CD8-positive, alpha-beta memory T cell (primary cell): Measurements from ENCODE around the gene SLC10A3. TPM values are rescaled to one million over a fixed set of nuclear protein-coding genes. Genes with fewer than 3 reads are reported as not detected.

ENCODE experiments used
- CTCF ChIA-PET: fragments of 350-600 bp; sonication (Branson Sonifier 250); formaldehyde crosslinking; loops from one replicate; lab custom pipeline; 2021; ENCODE audit warnings: antibody characterized with exemption; lab: Charles Lee
- POLR2A ChIA-PET: fragments of 350-600 bp; sonication (Branson Sonifier 250); formaldehyde crosslinking; loops from one replicate; lab custom pipeline; 2021; ENCODE audit warnings: antibody characterized with exemption; lab: Charles Lee
- DNase-seq, 5 donors: peaks; one replicate each; pipeline versions ENCODE4 v3.0.0 to v3.0.0-alpha.2; 2020 to 2022; ENCODE audit warnings: mixed read lengths in 1 of 5
- H3K27ac ChIP-seq: one replicate; pipeline ENCODE4 v1.7.0; 2013; ENCODE audit warnings: low read depth, mild to moderate bottlenecking, low read length, moderate library complexity
- H3K27me3 ChIP-seq: 2 replicates; pipeline ENCODE4 v1.7.0; 2013; ENCODE audit warnings: low read length, mild to moderate bottlenecking; ENCODE audit not compliant: insufficient read depth, poor library complexity, severe bottlenecking
- H3K36me3 ChIP-seq: 2 replicates; pipeline ENCODE4 v1.7.0; 2013; ENCODE audit warnings: mild to moderate bottlenecking, low read length, moderate library complexity; ENCODE audit not compliant: insufficient read depth
- H3K4me1 ChIP-seq: 2 replicates; pipeline ENCODE4 v1.7.0; 2013; ENCODE audit warnings: mild to moderate bottlenecking, low read length, moderate library complexity; ENCODE audit not compliant: insufficient read depth
- H3K4me3 ChIP-seq: 2 replicates; pipeline ENCODE4 v1.7.0; 2013; ENCODE audit warnings: mild to moderate bottlenecking, low read length
- H3K9me3 ChIP-seq: 2 replicates; pipeline ENCODE4 v1.7.0; 2013; ENCODE audit warnings: mild to moderate bottlenecking, low read length
- H3K27ac Mint-ChIP-seq, 8 donors: one replicate each; pipeline ENCODE4 v1.8.0; 2020 to 2021; ENCODE audit warnings: mixed read lengths in 8 of 8, mild to moderate bottlenecking in 6 of 8, inconsistent platforms in 3 of 8, moderate library complexity in 3 of 8
- H3K27me3 Mint-ChIP-seq, 2 donors: one replicate each; pipeline ENCODE4 v1.8.0; 2020 to 2021; ENCODE audit warnings: mixed read lengths in 2 of 2, mild to moderate bottlenecking in 1 of 2, moderate library complexity in 1 of 2
- H3K36me3 Mint-ChIP-seq, 3 donors: one replicate each; pipeline ENCODE4 v1.8.0; 2020 to 2021; ENCODE audit warnings: mixed read lengths in 3 of 3, inconsistent platforms in 1 of 3, mild to moderate bottlenecking in 1 of 3
- H3K4me1 Mint-ChIP-seq, 3 donors: one replicate each; pipeline ENCODE4 v1.8.0; 2020 to 2021; ENCODE audit warnings: mixed read lengths in 3 of 3, inconsistent platforms in 1 of 3, mild to moderate bottlenecking in 1 of 3
- H3K4me3 Mint-ChIP-seq, 7 donors: one replicate each; pipeline ENCODE4 v1.8.0; 2020 to 2021; ENCODE audit warnings: mixed read lengths in 7 of 7, mild to moderate bottlenecking in 6 of 7, moderate library complexity in 4 of 7, inconsistent platforms in 2 of 7
- H3K9me3 Mint-ChIP-seq, 5 donors: one replicate each; pipeline ENCODE4 v1.8.0; 2020 to 2022; ENCODE audit warnings: mixed read lengths in 5 of 5, mild to moderate bottlenecking in 3 of 5, moderate library complexity in 2 of 5, inconsistent platforms in 1 of 5
- polyA plus RNA-seq: library from polyadenylated mRNA; unstranded; fragments of 300-500 nt; fragmentation: Illumina TruSeq; gene quantifications from one replicate; pipeline ENCODE4 v1.2.3, GENCODE V29; 2021
- total RNA-seq, 2 experiments: library from RNA; stranded (reverse); gene quantifications; one replicate each; pipeline ENCODE4 v1.2.3, GENCODE V29; 2021

The SLC10A3 gene
- total and polyA plus RNA-seq, 3 experiments from 2014 or later, result 40.8 to 81.0 (median 45.7) TPM

DNA sequence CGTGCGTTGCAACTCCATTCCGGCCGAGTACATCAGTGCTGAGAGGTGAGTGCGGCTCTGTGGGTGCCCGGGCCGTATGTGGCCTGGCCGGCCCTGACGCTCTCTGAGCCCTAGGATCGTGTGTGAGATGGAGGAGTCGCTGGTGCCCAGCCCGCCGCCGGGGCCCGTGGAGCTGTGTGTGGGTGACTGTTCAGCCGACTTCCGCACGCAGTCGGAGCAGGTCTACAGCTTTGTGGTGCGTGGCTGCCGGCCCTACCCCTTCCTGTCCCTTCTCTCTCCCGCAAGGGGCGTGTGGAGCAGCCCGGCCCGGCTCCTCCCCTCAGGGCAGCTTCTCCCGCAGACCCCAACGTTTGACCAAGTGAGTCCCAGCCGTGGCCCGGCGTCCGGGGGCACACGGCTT lies 24.4 kb downstream of the SLC10A3 start:
- no peak overlapping the region for H3K27ac ChIP-seq
- H3K4me3 ChIP-seq, result no peak overlapping the region
- Mint-ChIP-seq H3K27ac (no peak overlapping the region), H3K27me3 (no peaks in the 10 kb centered on the region), H3K36me3 (peaks cover 0 to 62% (median under 1%) of the 10 kb centered on the region in 3 donors), H3K9me3 (no peaks in the 10 kb centered on the region), H3K4me1 (peaks cover 7 to 11% (median 9%) of the 10 kb centered on the region in 3 donors), H3K4me3 (no peak overlapping the region)
- no peaks in the 10 kb centered on the region for H3K36me3 ChIP-seq
- H3K4me1 ChIP-seq, result no peaks in the 10 kb centered on the region
- H3K9me3 ChIP-seq, result no peaks in the 10 kb centered on the region
- DNase-seq, result no peak
- ChIA-PET POLR2A (no interaction called here), CTCF (no interaction called here)
- H3K27me3 ChIP-seq, result no peaks in the 10 kb centered on the region

DNA sequence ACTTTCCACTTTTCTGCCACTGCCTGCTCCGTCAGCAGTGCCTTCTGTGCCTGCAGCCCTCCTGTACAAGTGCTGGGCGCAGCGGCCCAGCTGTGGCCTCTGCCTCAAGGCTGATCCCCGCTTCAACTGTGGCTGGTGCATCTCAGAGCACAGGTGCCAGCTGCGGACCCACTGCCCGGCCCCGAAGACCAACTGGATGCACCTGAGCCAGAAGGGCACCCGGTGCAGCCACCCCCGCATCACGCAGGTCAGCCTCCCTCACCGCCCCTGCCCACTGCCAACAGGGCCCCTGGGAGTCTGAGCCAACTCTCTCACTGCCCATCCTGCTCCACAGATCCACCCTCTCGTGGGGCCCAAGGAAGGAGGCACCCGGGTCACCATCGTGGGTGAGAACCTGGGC lies 24.8 kb downstream of the SLC10A3 start:
- CTCF ChIA-PET, result no interaction called here
- Mint-ChIP-seq H3K36me3 (peaks cover 0 to 60% (median 2%) of the 10 kb centered on the region in 3 donors), H3K27me3 (no peaks in the 10 kb centered on the region), H3K27ac (peak overlapping the region in 2 of 8 donors; percentile 65 to 81), H3K4me1 (peaks cover 9 to 14% (median 9%) of the 10 kb centered on the region in 3 donors), H3K4me3 (no peak overlapping the region), H3K9me3 (no peaks in the 10 kb centered on the region)
- Histone ChIP-seq H3K9me3 (no peaks in the 10 kb centered on the region), H3K27me3 (no peaks in the 10 kb centered on the region), H3K4me1 (no peaks in the 10 kb centered on the region), H3K27ac (no peak overlapping the region), H3K4me3 (no peak overlapping the region), H3K36me3 (no peaks in the 10 kb centered on the region)
- POLR2A ChIA-PET, result no interaction called here
- DNase-seq, result no peak

DNA sequence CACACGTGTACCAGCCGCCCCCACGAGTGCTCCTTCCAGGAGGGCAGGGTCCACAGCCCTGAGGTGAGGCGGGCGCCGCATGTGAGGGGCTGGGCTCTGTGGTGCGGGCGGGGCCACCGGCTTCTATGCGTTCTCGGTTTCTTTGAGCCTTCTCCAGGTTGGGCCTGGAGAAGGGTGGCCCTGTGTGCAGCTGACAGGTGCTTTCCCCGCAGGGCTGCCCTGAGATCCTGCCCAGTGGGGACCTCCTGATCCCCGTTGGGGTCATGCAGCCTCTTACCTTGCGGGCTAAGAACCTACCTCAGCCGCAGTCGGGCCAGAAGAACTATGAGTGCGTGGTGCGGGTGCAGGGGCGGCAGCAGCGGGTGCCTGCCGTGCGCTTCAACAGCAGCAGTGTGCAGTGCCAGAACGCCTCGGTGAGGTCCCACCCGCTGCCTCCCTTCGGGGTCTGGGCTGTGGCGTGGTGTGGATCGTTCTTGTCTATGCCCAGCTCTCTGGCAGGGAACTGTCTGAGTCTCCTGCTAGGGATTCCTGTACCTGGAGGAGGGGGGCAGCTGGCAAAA lies 25.5 kb downstream of the SLC10A3 start:
- H3K4me3 Mint-ChIP-seq, result peak overlapping the region in 1 of 7 donors; percentile 44
- DNase-seq, result no peak
- no peaks in the 10 kb centered on the region for H3K9me3 ChIP-seq
- H3K36me3 ChIP-seq, result no peaks in the 10 kb centered on the region
- H3K27me3 Mint-ChIP-seq, result no peaks in the 10 kb centered on the region
- ChIA-PET POLR2A (no interaction called here), CTCF (no interaction called here)
- H3K4me1 ChIP-seq, result no peaks in the 10 kb centered on the region
- no peaks in the 10 kb centered on the region for H3K9me3 Mint-ChIP-seq
- no peaks in the 10 kb centered on the region for H3K27me3 ChIP-seq
- peaks cover 9 to 20% (median 11%) of the 10 kb centered on the region in 3 donors for H3K4me1 Mint-ChIP-seq
- peaks cover 0 to 52% (median 2%) of the 10 kb centered on the region in 3 donors for H3K36me3 Mint-ChIP-seq
- H3K27ac Mint-ChIP-seq, result peak overlapping the region in 1 of 8 donors; percentile 81
- no peak overlapping the region for H3K27ac ChIP-seq
- no peak overlapping the region for H3K4me3 ChIP-seq

DNA sequence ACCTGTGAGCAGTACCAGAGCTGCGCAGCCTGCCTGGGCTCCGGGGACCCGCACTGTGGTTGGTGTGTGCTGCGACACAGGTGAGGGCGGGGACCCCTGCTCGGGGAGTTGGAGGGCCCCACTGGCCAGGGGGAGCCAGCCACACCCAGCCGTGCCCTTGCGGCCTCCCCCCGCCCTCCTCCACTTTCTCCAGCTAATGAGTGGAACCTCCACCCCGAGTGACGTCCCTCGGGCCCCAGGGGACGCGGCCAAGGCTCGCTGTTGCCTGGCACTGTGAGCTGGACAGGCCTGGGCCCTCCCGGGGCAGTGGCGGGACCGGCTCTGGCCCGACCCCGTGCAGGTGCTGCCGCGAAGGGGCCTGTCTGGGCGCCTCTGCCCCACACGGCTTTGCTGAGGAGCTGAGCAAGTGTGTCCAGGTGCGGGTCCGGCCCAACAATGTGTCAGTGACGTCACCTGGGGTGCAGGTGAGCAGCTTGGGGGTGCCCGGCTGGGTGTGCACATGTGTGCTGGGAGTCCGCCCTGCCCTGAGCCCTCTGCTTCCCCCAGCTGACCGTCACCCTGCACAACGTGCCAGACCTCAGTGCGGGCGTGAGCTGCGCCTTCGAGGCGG lies 26.7 kb downstream of the SLC10A3 start:
- no peaks in the 10 kb centered on the region for H3K27me3 Mint-ChIP-seq
- CTCF ChIA-PET, result interaction anchor here (1.0 kb wide), 1 partner anchor 13 kb away, joined by 3 read pairs; no protein-coding TSS in a partner anchor

DNA sequence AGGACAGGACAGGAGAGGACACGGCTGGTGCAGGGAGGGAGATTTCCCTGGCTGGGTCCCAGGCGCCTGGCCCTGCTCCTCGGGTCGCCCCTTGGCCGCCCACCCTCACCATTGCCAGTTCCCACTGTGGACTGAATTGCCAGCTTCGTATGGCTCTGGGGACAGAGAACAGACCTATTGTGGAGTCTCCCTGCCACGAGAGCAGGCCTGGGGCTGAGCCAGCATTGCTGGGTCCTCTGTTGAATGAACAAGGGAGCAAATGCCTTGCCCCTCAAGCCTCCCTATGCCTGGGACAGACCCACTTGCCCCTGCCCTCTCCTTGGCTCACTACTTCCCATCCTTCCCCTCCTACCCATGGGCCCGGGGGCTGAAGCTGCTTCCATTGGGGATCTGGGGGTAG lies 28.0 kb downstream of the SLC10A3 start:
- peaks cover 11 to 31% (median 16%) of the 10 kb centered on the region in 3 donors for H3K4me1 Mint-ChIP-seq
- no peak overlapping the region for H3K4me3 Mint-ChIP-seq
- no peaks in the 10 kb centered on the region for H3K9me3 Mint-ChIP-seq
- Histone ChIP-seq H3K36me3 (no peaks in the 10 kb centered on the region), H3K4me1 (peaks cover 5% of the 10 kb centered on the region), H3K27me3 (no peaks in the 10 kb centered on the region), H3K27ac (no peak overlapping the region), H3K9me3 (no peaks in the 10 kb centered on the region), H3K4me3 (no peak overlapping the region)
- peaks cover 0 to 1% of the 10 kb centered on the region in 2 donors for H3K27me3 Mint-ChIP-seq
- peaks cover 0 to 40% (median 2%) of the 10 kb centered on the region in 3 donors for H3K36me3 Mint-ChIP-seq
- DNase-seq, result no peak
- H3K27ac Mint-ChIP-seq, result peak overlapping the region in 1 of 8 donors; percentile 54
- ChIA-PET CTCF (no interaction called here), POLR2A (no interaction called here)

More for the DNA sequence above, 26.7 kb downstream of the SLC10A3 start:
- Mint-ChIP-seq H3K4me1 (peaks cover 9 to 30% (median 15%) of the 10 kb centered on the region in 3 donors), H3K36me3 (peaks cover 0 to 45% (median 2%) of the 10 kb centered on the region in 3 donors), H3K4me3 (no peak overlapping the region), H3K9me3 (no peaks in the 10 kb centered on the region), H3K27ac (no peak overlapping the region)
- H3K4me1 ChIP-seq, result peaks cover 5% of the 10 kb centered on the region
- POLR2A ChIA-PET, result no interaction called here
- no peak overlapping the region for H3K4me3 ChIP-seq
- no peak overlapping the region for H3K27ac ChIP-seq
- no peaks in the 10 kb centered on the region for H3K9me3 ChIP-seq
- H3K36me3 ChIP-seq, result no peaks in the 10 kb centered on the region
- no peak for DNase-seq
- no peaks in the 10 kb centered on the region for H3K27me3 ChIP-seq

DNA sequence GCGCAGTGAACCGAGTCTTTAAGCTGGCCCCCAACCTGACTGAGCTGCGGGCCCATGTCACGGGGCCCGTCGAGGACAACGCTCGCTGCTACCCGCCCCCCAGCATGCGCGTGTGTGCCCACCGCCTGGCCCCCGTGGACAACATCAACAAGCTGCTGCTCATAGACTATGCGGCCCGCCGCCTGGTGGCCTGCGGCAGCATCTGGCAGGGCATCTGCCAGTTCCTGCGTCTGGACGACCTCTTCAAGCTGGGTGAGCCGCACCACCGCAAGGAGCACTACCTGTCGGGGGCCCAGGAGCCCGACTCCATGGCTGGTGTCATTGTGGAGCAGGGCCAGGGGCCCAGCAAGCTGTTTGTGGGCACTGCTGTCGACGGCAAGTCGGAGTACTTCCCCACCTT lies 30.1 kb downstream of the SLC10A3 start:
- Histone ChIP-seq H3K36me3 (no peaks in the 10 kb centered on the region), H3K27me3 (no peaks in the 10 kb centered on the region), H3K4me3 (no peak overlapping the region), H3K9me3 (no peaks in the 10 kb centered on the region), H3K4me1 (peaks cover 5% of the 10 kb centered on the region), H3K27ac (no peak overlapping the region)
- CTCF ChIA-PET, result no interaction called here
- Mint-ChIP-seq H3K4me1 (peaks cover 14 to 34% (median 18%) of the 10 kb centered on the region in 3 donors), H3K4me3 (peak overlapping the region in 3 of 7 donors; percentile 47 to 85 (median 64)), H3K27ac (peak overlapping the region in 1 of 8 donors; percentile 75), H3K9me3 (no peaks in the 10 kb centered on the region), H3K36me3 (peaks cover 0 to 29% (median 2%) of the 10 kb centered on the region in 3 donors), H3K27me3 (peaks cover 0 to 1% of the 10 kb centered on the region in 2 donors)
- no peak for DNase-seq
- POLR2A ChIA-PET, result no interaction called here

DNA sequence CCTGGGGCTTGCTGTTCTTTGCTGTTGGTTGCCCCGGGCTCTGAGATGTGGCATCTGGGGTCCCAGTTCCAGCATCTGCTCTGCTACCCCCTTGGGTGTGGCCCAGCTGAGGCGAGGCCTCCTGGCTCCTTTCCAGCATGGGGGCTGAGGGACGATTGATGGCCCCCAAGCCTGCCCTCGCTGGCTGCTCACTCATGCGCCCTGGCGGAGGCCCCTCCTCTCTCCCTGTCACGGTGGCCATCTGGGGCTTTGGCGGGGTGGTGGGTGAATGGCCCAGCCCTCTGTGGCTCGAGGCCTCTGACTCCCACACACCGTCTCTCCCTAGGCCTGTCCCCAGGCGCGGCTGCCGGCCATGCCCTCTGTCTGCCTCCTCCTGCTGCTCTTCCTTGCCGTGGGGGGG lies 30.6 kb downstream of the SLC10A3 start:
- Mint-ChIP-seq H3K27ac (no peak overlapping the region), H3K4me3 (peak overlapping the region in 5 of 7 donors; percentile 41 to 85 (median 64)), H3K4me1 (peaks cover 14 to 34% (median 18%) of the 10 kb centered on the region in 3 donors), H3K36me3 (peaks cover 0 to 25% (median 2%) of the 10 kb centered on the region in 3 donors), H3K27me3 (peaks cover 0 to 1% of the 10 kb centered on the region in 2 donors), H3K9me3 (no peaks in the 10 kb centered on the region)
- Histone ChIP-seq H3K36me3 (no peaks in the 10 kb centered on the region), H3K27me3 (no peaks in the 10 kb centered on the region), H3K9me3 (no peaks in the 10 kb centered on the region), H3K27ac (no peak overlapping the region), H3K4me1 (peaks cover 5% of the 10 kb centered on the region), H3K4me3 (no peak overlapping the region)
- ChIA-PET CTCF (interaction anchor here (1.3 kb wide), 1 partner anchor 61 kb away, joined by 4 read pairs; no protein-coding TSS in a partner anchor), POLR2A (interaction anchor here (0.8 to 1.4 kb wide), 3 partner anchors 8 to 31 kb away, joined by 3 to 4 read pairs (median 3); partner anchors contain the start of genes FAM50A and SLC10A3)
- DNase-seq, result no peak
